B cell (primary cell): ENCODE measurements around the gene CSF2RB. TPM values are rescaled to one million over a fixed set of nuclear protein-coding genes. Genes with fewer than 3 reads are reported as not detected.

ENCODE experiments used
- ATAC-seq: fragments of 200-7000 bp; cut with Tn5 transposase; one replicate; pipeline ENCODE4 v1.10.0; 2021; ENCODE audit warnings: low read depth, mild to moderate bottlenecking, moderate number of reproducible peaks, moderate library complexity
- CTCF ChIA-PET: fragments of 350-600 bp; sonication (Branson Sonifier 250); formaldehyde crosslinking; loops from one replicate; lab custom pipeline; 2021; ENCODE audit warnings: antibody characterized with exemption, inconsistent platforms; lab: Charles Lee
- POLR2A ChIA-PET: fragments of 350-600 bp; sonication (Branson Sonifier 250); formaldehyde crosslinking; loops from one replicate; lab custom pipeline; 2021; ENCODE audit warnings: antibody characterized with exemption; lab: Charles Lee
- DNase-seq: peaks from one replicate; pipeline ENCODE4 v3.0.0; 2013
- H2AFZ ChIP-seq: 2 replicates; pipeline ENCODE4 v1.6.1; 2012; ENCODE audit warnings: mild to moderate bottlenecking, low read depth, low read length; ENCODE audit not compliant: insufficient read depth, poor library complexity, severe bottlenecking
- H3K27ac ChIP-seq, 2 donors: 1 replicate in 1 of 2; 2 replicates in 1 of 2; pipeline ENCODE4 v1.5.1; 2012 to 2013; ENCODE audit warnings: low read length in 2 of 2, mild to moderate bottlenecking in 2 of 2, moderate library complexity in 1 of 2
- H3K27me3 ChIP-seq, 4 experiments: fragments of 200-600 bp in 1 of 4; sonication (generic) in 1 of 4; replicated peaks in 1 of 4; 1 replicate in 2 of 4; 2 replicates in 2 of 4; pipeline versions ENCODE4 v1.6.1 to v1.7.0; 2013 to 2016; ENCODE audit warnings: low read length in 3 of 4, mild to moderate bottlenecking in 2 of 4, mixed read lengths in 1 of 4, moderate library complexity in 1 of 4; ENCODE audit not compliant: insufficient read depth in 4 of 4, control insufficient read depth in 3 of 4; ENCODE audit errors: control extremely low read depth in 1 of 4
- H3K36me3 ChIP-seq, 2 experiments: replicated peaks in 1 of 2; 1 replicate in 1 of 2; 2 replicates in 1 of 2; pipeline versions ENCODE4 v1.6.1 to v1.7.1; 2013; ENCODE audit warnings: low read length in 1 of 2; ENCODE audit not compliant: insufficient read depth in 2 of 2, control insufficient read depth in 1 of 2; ENCODE audit errors: control extremely low read depth in 1 of 2, extremely low read depth in 1 of 2
- H3K4me1 ChIP-seq, 2 donors: fragments of 200-600 bp in 1 of 2; sonication (generic) in 1 of 2; 1 replicate in 1 of 2; 2 replicates in 1 of 2; pipeline versions ENCODE4 v1.5.1 to v1.6.1; 2013 to 2017; ENCODE audit warnings: low read length in 2 of 2; ENCODE audit not compliant: control insufficient read depth in 2 of 2, insufficient read depth in 2 of 2
- H3K4me2 ChIP-seq: replicated peaks from 2 replicates; pipeline ENCODE3; 2012; ENCODE audit warnings: mild to moderate bottlenecking, low read depth, low read length; ENCODE audit not compliant: poor library complexity, severe bottlenecking
- H3K4me3 ChIP-seq, 5 experiments: fragments of 200-600 bp in 1 of 5; sonication (generic) in 1 of 5; 1 replicate in 3 of 5; 2 replicates in 2 of 5; pipeline versions ENCODE4 v1.5.1 to v1.7.0; 2011 to 2016; ENCODE audit warnings: low read length in 4 of 5, mild to moderate bottlenecking in 4 of 5, low read depth in 2 of 5, control low read depth in 1 of 5, moderate library complexity in 1 of 5; ENCODE audit not compliant: insufficient read depth in 1 of 5; ENCODE audit errors: control extremely low read depth in 1 of 5, extremely low read depth in 1 of 5
- H3K79me2 ChIP-seq: fragments of 200-600 bp; sonication (generic); one replicate; pipeline ENCODE4 v1.6.0; 2016; ENCODE audit warnings: low read length; ENCODE audit not compliant: control insufficient read depth, insufficient read depth
- H3K9ac ChIP-seq: fragments of 200-600 bp; sonication (generic); 2 replicates; pipeline ENCODE4 v1.6.1; 2017; ENCODE audit warnings: mild to moderate bottlenecking, low read length, moderate library complexity
- H3K9me3 ChIP-seq, 3 donors: one replicate each; pipeline versions ENCODE4 v1.6.1 to v1.7.1; 2013; ENCODE audit warnings: low read length in 2 of 3; ENCODE audit not compliant: control insufficient read depth in 2 of 3, insufficient read depth in 1 of 3; ENCODE audit errors: control extremely low read depth in 1 of 3
- H4K20me1 ChIP-seq: 2 replicates; pipeline ENCODE4 v1.6.0; 2012; ENCODE audit warnings: mild to moderate bottlenecking, low read length; ENCODE audit not compliant: insufficient read depth, control insufficient read depth, poor library complexity, severe bottlenecking
- H3K27ac Mint-ChIP-seq: one replicate; pipeline ENCODE4 v1.8.0; 2021; ENCODE audit warnings: mixed read lengths
- H3K27me3 Mint-ChIP-seq: one replicate; pipeline ENCODE4 v1.8.0; 2021; ENCODE audit warnings: mixed read lengths
- H3K4me1 Mint-ChIP-seq: one replicate; pipeline ENCODE4 v1.8.0; 2021; ENCODE audit warnings: mixed read lengths
- H3K4me3 Mint-ChIP-seq: one replicate; pipeline ENCODE4 v1.8.0; 2021; ENCODE audit warnings: mixed read lengths
- H3K9me3 Mint-ChIP-seq: one replicate; pipeline ENCODE4 v1.8.0; 2022; ENCODE audit warnings: mixed read lengths; ENCODE audit not compliant: insufficient read depth
- EZH2 ChIP-seq: IDR thresholded peaks from 2 replicates; pipeline ENCODE4 v1.6.1; 2012; ENCODE audit warnings: borderline replicate concordance, low read depth, mild to moderate bottlenecking, moderate library complexity, low read length; ENCODE audit not compliant: insufficient read depth, poor library complexity, severe bottlenecking
- WGBS: methylation state at CpG from one replicate; pipeline ENCODE4 v1.1.5; 2013; ENCODE audit warnings: missing lambda C conversion rate; ENCODE audit not compliant: insufficient coverage; 5-methylcytosine and 5-hydroxymethylcytosine counted together
- intact Hi-C: fragments of 100-400 bp; cut with micrococcal nuclease; formaldehyde crosslinking; loops from one replicate; pipeline ENCODE4 v1.10.0; 2022
- polyA plus RNA-seq: library from polyadenylated mRNA; depleted of rRNA; stranded (reverse); fragments of >200 nt; gene quantifications from 2 replicates; pipeline ENCODE4 v1.2.3, GENCODE V29; 2012
- total RNA-seq, 2 donors: library from RNA; stranded (reverse); fragments of 120-200 nt in 1 of 2; gene quantifications; 1 replicate in 1 of 2; 2 replicates in 1 of 2; pipeline versions ENCODE4 v1.2.3 to v1.2.4, GENCODE V29; 2013 to 2022
- TF ChIP-seq, protein P1 (sequence below): fragments of 200-600 bp; IDR thresholded peaks from one replicate; pipeline ENCODE4 v1.8.0; 2022; ENCODE audit warnings: antibody characterized with exemption, mild to moderate bottlenecking

CSF2RB gene
- total and polyA plus RNA-seq, 2 donors (not counting 1 experiment from before 2014, with no cell fraction given): 22.0 to 39.7 TPM

DNA sequence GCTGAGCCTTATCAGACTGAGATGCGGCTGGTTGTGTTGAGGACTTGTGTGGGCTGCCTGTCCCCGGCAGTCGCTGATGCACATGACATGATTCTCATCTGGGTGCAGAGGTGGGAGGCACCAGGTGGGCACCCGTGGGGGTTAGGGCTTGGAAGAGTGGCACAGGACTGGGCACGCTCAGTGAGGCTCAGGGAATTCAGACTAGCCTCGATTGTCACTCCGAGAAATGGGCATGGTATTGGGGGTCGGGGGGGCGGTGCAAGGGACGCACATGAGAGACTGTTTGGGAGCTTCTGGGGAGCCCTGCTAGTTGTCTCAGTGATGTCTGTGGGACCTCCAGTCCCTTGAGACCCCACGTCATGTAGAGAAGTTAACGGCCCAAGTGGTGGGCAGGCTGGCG lies 25.5 kb downstream of the CSF2RB start:
- WGBS: 88% methylated on average over 11 of the region's 13 CpGs
- ChIA-PET POLR2A (interaction anchor here (0.6 kb wide), 1 partner anchor 110 kb away, joined by 4 read pairs; no protein-coding TSS in a partner anchor), CTCF (no interaction called here)
- Histone ChIP-seq H3K4me3 (no peak overlapping the region), H3K27me3 (no peaks in the 10 kb centered on the region), H3K36me3 (peaks cover 0 to 20% of the 10 kb centered on the region in 2 experiments), H3K9ac (no peak overlapping the region), H3K4me2 (no peak overlapping the region), H2AFZ (no peak overlapping the region), H3K4me1 (peaks cover 3 to 22% of the 10 kb centered on the region in 2 donors), H4K20me1 (no peaks in the 10 kb centered on the region), H3K9me3 (no peaks in the 10 kb centered on the region), H3K79me2 (no peaks in the 10 kb centered on the region), H3K27ac (no peak overlapping the region)
- Mint-ChIP-seq H3K27me3 (no peaks in the 10 kb centered on the region), H3K4me3 (no peak overlapping the region), H3K9me3 (no peaks in the 10 kb centered on the region), H3K4me1 (peaks cover 36% of the 10 kb centered on the region), H3K27ac (peak overlapping the region; percentile 73)
- intact Hi-C loops: no loop called here
- ATAC-seq (no peak), DNase-seq (no peak)
- TF ChIP-seq EZH2: no peak
- TF ChIP-seq, protein P1, sequence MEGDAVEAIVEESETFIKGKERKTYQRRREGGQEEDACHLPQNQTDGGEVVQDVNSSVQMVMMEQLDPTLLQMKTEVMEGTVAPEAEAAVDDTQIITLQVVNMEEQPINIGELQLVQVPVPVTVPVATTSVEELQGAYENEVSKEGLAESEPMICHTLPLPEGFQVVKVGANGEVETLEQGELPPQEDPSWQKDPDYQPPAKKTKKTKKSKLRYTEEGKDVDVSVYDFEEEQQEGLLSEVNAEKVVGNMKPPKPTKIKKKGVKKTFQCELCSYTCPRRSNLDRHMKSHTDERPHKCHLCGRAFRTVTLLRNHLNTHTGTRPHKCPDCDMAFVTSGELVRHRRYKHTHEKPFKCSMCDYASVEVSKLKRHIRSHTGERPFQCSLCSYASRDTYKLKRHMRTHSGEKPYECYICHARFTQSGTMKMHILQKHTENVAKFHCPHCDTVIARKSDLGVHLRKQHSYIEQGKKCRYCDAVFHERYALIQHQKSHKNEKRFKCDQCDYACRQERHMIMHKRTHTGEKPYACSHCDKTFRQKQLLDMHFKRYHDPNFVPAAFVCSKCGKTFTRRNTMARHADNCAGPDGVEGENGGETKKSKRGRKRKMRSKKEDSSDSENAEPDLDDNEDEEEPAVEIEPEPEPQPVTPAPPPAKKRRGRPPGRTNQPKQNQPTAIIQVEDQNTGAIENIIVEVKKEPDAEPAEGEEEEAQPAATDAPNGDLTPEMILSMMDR: no peak

- ChIA-PET POLR2A (interaction anchor here (1.0 kb wide), 1 partner anchor 81 kb away, joined by 3 read pairs; no protein-coding TSS in a partner anchor), CTCF (interaction anchor here (0.7 to 1.7 kb wide), 4 partner anchors 22 to 159 kb away, joined by 3 to 5 read pairs (median 4); no protein-coding TSS in a partner anchor)
- ATAC-seq (peak; percentile 84), DNase-seq (peak; percentile 76)
- Mint-ChIP-seq H3K27me3 (no peaks in the 10 kb centered on the region), H3K4me1 (peaks cover 36% of the 10 kb centered on the region), H3K4me3 (peak overlapping the region; percentile 67), H3K9me3 (no peaks in the 10 kb centered on the region), H3K27ac (peak overlapping the region; percentile 85)
- Histone ChIP-seq H3K9ac (peak overlapping the region; percentile 39), H3K79me2 (no peaks in the 10 kb centered on the region), H4K20me1 (no peaks in the 10 kb centered on the region), H3K4me2 (peak overlapping the region; percentile 59), H3K4me3 (peak overlapping the region in 2 of 5 experiments; percentile 26 to 45), H3K4me1 (peaks cover 3 to 22% of the 10 kb centered on the region in 2 donors), H3K9me3 (no peaks in the 10 kb centered on the region), H3K27ac (peak overlapping the region; percentile 47 to 72), H3K36me3 (peaks cover 0 to 7% of the 10 kb centered on the region in 2 experiments), H3K27me3 (no peaks in the 10 kb centered on the region), H2AFZ (no peak overlapping the region)
- TF ChIP-seq, protein P1: no peak
- TF ChIP-seq EZH2: no peak
- WGBS: 28% methylated on average over 5 of the region's 5 CpGs
- intact Hi-C loops: loop anchor here (1.0 kb wide), 1 partner anchor 79 kb away; the partner anchor contains the start of gene NCF4
Measured at GRCh38 chr22:36940676-36941075, 27.2 kb downstream of the CSF2RB start.
